Parathyroid adenoma (tissue), 2 donors: Measurements from ENCODE around the gene SUPT4H1.

Experiments used
- H2AFZ ChIP-seq: fragments of 300-600 bp; sonication (generic); one replicate; pipeline ENCODE4 v1.7.0; 2017; ENCODE audit warnings: antibody characterized with exemption, mild to moderate bottlenecking
- H3K27ac ChIP-seq: fragments of 300-600 bp; sonication (generic); one replicate; pipeline ENCODE4 v1.7.0; 2017
- H3K27me3 ChIP-seq: fragments of 300-600 bp; sonication (generic); one replicate; pipeline ENCODE4 v1.7.0; 2017; ENCODE audit warnings: low read length; ENCODE audit not compliant: control insufficient read depth, insufficient read depth
- H3K36me3 ChIP-seq: fragments of 300-600 bp; sonication (generic); one replicate; pipeline ENCODE4 v1.7.0; 2017; ENCODE audit warnings: low read length; ENCODE audit not compliant: control insufficient read depth, insufficient read depth
- H3K4me1 ChIP-seq: fragments of 300-600 bp; sonication (generic); one replicate; pipeline ENCODE4 v1.7.0; 2017; ENCODE audit warnings: control low read depth
- H3K4me2 ChIP-seq: fragments of 300-600 bp; sonication (generic); one replicate; pipeline ENCODE4 v1.7.0; 2017; ENCODE audit warnings: low read length
- H3K4me3 ChIP-seq: fragments of 300-600 bp; sonication (generic); one replicate; pipeline ENCODE4 v1.7.0; 2017; ENCODE audit warnings: low read depth, low read length
- H3K79me2 ChIP-seq: fragments of 300-600 bp; sonication (generic); one replicate; pipeline ENCODE4 v1.7.0; 2017; ENCODE audit warnings: control low read depth
- H3K9ac ChIP-seq: fragments of 300-600 bp; sonication (generic); one replicate; pipeline ENCODE4 v1.7.0; 2017; ENCODE audit warnings: mild to moderate bottlenecking
- H3K9me3 ChIP-seq: fragments of 300-600 bp; sonication (generic); one replicate; pipeline ENCODE4 v1.7.0; 2017; ENCODE audit warnings: low read length; ENCODE audit not compliant: control insufficient read depth
- TF ChIP-seq, protein P1 (sequence below): fragments of 300-600 bp; sonication (generic); IDR thresholded peaks from one replicate; pipeline ENCODE4 v1.7.0; 2017; ENCODE audit warnings: antibody characterized with exemption, mild to moderate bottlenecking
- donor health status: primary hyperparathyroidism.

Gene SUPT4H1

DNA sequence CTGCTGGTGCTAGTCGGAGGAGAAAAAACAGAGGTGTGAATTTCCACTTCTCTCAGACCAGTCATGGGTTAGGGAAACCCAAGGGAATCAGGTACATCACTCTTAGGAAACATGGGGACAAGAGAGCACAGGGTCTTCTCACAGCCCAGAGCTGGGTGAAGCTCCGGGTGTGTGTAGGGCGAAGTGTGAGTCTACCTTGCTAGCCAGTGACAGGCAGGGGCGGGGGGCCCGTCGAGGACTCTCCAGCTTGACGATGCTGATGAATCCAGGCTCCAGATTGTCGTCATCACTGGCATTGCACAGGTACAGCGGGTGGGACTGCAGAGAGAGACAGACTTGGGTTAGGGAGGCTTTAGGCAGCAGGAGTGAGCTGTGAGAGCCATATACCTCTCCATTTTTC, 18.7 kb upstream of the SUPT4H1 start:
- H3K27ac ChIP-seq, result no peak overlapping the region

DNA sequence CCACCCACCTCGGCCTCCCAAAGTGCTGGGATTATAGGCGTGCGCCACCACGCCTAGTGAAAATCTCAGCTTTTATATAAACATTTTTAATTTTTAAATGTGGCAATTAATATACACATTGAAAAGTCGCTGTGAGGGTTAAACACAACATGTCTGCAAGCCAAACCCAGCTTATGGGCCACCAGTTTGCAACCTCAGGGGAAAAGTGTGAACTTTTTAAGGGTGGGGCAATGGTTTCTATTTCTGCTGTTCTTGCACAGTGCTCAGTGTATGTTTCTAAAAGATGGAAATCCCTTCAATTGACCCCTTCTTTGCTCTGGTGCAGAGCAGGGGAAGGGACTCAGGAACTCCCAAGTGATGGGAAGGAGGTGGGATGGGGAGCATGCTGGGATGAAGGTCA, 18.3 kb upstream of the SUPT4H1 start:
- peaks cover 3% of the 10 kb centered on the region for H3K4me1 ChIP-seq
- TF ChIP-seq, protein P1, sequence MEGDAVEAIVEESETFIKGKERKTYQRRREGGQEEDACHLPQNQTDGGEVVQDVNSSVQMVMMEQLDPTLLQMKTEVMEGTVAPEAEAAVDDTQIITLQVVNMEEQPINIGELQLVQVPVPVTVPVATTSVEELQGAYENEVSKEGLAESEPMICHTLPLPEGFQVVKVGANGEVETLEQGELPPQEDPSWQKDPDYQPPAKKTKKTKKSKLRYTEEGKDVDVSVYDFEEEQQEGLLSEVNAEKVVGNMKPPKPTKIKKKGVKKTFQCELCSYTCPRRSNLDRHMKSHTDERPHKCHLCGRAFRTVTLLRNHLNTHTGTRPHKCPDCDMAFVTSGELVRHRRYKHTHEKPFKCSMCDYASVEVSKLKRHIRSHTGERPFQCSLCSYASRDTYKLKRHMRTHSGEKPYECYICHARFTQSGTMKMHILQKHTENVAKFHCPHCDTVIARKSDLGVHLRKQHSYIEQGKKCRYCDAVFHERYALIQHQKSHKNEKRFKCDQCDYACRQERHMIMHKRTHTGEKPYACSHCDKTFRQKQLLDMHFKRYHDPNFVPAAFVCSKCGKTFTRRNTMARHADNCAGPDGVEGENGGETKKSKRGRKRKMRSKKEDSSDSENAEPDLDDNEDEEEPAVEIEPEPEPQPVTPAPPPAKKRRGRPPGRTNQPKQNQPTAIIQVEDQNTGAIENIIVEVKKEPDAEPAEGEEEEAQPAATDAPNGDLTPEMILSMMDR, result no peak
- no peak overlapping the region for H3K9ac ChIP-seq
- no peak overlapping the region for H3K4me3 ChIP-seq
- no peaks in the 10 kb centered on the region for H3K27me3 ChIP-seq
- no peak overlapping the region for H2AFZ ChIP-seq
- no peak overlapping the region for H3K27ac ChIP-seq
- peaks cover 32% of the 10 kb centered on the region for H3K79me2 ChIP-seq
- H3K36me3 ChIP-seq, result no peaks in the 10 kb centered on the region
- H3K4me2 ChIP-seq, result no peak overlapping the region
- H3K9me3 ChIP-seq, result no peaks in the 10 kb centered on the region

More for the DNA sequence above, 18.7 kb upstream of the SUPT4H1 start:
- Histone ChIP-seq H3K79me2 (peaks cover 32% of the 10 kb centered on the region), H3K9me3 (no peaks in the 10 kb centered on the region), H2AFZ (no peak overlapping the region), H3K36me3 (no peaks in the 10 kb centered on the region), H3K9ac (no peak overlapping the region), H3K4me2 (no peak overlapping the region), H3K27me3 (no peaks in the 10 kb centered on the region), H3K4me3 (no peak overlapping the region), H3K4me1 (peaks cover 6% of the 10 kb centered on the region)
- TF ChIP-seq, protein P1, result no peak

DNA sequence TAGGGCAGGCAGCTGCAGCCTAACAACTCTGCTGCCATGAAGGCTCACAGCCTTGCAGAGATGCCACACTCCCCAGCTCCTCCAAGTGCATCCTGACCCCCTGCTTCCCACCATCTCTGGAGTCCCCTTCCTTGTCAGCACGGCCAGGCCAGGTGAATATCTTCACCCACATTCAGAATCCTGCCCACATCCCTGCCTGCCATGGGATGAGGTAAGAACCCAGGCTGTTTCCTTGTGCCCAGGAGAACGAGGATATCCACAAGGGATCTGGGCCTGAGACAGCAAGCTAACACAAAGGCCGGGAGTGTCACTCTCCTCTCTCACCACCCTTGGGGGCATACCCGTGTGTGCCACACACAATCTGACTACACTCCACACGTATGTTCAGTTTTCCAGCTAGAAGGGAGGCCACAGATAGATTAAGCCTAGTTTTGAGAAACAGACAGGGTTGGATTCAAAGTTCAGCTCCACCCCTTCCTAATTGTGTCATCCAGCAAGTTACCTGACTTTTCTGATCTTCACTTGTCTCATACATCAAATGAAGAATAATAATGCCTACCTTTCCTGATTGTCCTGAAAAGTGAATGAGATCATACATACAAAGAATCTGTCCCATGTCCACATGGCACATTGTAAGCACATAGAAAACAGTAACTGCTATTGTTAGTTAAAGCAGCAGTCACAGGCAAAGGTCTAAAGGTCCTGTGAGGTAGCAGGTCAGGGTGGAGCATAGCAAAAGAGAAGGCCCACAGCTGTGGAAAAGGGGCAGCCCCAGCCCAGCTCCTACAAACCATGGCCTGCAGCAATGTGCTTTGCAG, 17.4 kb upstream of the SUPT4H1 start:
- no peak overlapping the region for H3K4me2 ChIP-seq
- H3K27me3 ChIP-seq, result no peaks in the 10 kb centered on the region
- peaks cover 4% of the 10 kb centered on the region for H3K4me1 ChIP-seq
- TF ChIP-seq, protein P1, result no peak
- no peak overlapping the region for H2AFZ ChIP-seq
- H3K79me2 ChIP-seq, result peaks cover 34% of the 10 kb centered on the region
- no peak overlapping the region for H3K4me3 ChIP-seq
- no peaks in the 10 kb centered on the region for H3K9me3 ChIP-seq
- H3K9ac ChIP-seq, result no peak overlapping the region
- no peak overlapping the region for H3K27ac ChIP-seq
- H3K36me3 ChIP-seq, result no peaks in the 10 kb centered on the region

DNA sequence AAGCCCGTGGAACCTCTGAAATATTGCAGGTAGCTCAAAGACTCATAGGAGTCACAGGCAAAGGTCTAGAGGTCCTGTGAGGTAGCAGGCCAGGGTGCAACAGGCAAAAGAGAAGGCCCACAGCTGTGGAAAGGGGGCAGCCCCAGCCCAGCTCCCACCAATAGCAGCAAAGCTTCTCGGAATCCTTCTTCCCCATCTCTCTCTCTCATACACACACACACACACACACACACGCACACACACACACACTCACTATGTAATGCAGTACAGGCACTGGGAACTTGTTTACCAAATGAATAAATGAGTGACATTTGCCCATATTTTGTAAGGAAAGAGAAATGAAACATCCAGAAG, 16.8 kb upstream of the SUPT4H1 start:
- Histone ChIP-seq H2AFZ (no peak overlapping the region), H3K4me1 (peaks cover 8% of the 10 kb centered on the region), H3K9ac (no peak overlapping the region), H3K9me3 (no peaks in the 10 kb centered on the region), H3K4me2 (no peak overlapping the region), H3K27ac (no peak overlapping the region), H3K27me3 (no peaks in the 10 kb centered on the region), H3K36me3 (no peaks in the 10 kb centered on the region), H3K79me2 (peaks cover 36% of the 10 kb centered on the region), H3K4me3 (no peak overlapping the region)
- TF ChIP-seq, protein P1, result no peak

DNA sequence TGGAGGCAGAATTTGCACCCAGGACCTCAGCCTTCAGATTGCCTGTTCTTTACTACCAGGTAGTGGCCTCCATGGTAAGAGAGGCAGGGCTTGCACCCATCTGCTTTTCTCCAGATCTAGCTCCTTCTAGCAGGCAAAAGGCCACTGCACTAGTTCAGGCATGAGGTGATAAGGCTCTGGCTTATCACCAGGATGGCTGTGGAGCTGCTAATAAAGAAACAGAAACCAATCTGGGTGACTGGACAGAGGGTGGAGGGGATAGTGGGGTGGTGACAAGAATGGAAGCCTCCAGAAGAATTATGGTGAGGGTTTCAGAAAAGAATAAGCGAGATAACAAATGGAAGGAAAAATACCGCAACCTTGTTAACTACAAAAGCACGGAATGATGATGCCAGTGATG, 15.5 kb upstream of the SUPT4H1 start:
- H3K4me3 ChIP-seq, result no peak overlapping the region
- no peaks in the 10 kb centered on the region for H3K36me3 ChIP-seq
- H3K9me3 ChIP-seq, result no peaks in the 10 kb centered on the region
- H3K4me1 ChIP-seq, result peaks cover 8% of the 10 kb centered on the region
- H3K9ac ChIP-seq, result no peak overlapping the region
- H2AFZ ChIP-seq, result no peak overlapping the region
- H3K27ac ChIP-seq, result no peak overlapping the region
- no peaks in the 10 kb centered on the region for H3K27me3 ChIP-seq
- TF ChIP-seq, protein P1, result no peak
- H3K4me2 ChIP-seq, result no peak overlapping the region
- peaks cover 34% of the 10 kb centered on the region for H3K79me2 ChIP-seq
